Inferior parietal cortex (tissue), 1 donor: ENCODE measurements around the gene DGUOK.

ENCODE experiments used
- DNase-seq: peaks from one replicate; pipeline ENCODE4 v3.0.0-alpha.2; 2016; ENCODE audit errors: extremely low spot score

Gene DGUOK

GRCh38 chr2:73979686-73980085 is 53.0 kb downstream of the DGUOK start:
- DNase-seq, result no peak

DNA sequence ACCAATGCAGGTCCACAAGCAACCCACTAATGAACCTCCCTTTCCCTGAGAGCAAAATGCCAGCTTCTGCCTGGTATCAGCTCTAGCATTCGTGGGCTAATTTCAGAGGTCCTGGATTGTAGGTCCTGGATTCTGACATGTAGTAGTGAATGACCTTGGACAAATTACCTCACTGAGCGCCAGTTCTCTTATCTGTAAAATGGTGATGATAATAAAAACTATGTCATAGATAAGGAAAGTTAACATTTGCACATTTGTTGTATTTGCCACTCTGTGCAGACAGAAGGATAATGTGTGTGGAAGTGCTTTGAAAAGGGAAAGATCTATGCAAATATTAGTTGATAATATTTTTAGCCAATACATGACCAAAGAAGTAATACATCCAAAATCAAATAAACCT is 53.9 kb downstream of the DGUOK start:
- DNase-seq, result no peak

DNA sequence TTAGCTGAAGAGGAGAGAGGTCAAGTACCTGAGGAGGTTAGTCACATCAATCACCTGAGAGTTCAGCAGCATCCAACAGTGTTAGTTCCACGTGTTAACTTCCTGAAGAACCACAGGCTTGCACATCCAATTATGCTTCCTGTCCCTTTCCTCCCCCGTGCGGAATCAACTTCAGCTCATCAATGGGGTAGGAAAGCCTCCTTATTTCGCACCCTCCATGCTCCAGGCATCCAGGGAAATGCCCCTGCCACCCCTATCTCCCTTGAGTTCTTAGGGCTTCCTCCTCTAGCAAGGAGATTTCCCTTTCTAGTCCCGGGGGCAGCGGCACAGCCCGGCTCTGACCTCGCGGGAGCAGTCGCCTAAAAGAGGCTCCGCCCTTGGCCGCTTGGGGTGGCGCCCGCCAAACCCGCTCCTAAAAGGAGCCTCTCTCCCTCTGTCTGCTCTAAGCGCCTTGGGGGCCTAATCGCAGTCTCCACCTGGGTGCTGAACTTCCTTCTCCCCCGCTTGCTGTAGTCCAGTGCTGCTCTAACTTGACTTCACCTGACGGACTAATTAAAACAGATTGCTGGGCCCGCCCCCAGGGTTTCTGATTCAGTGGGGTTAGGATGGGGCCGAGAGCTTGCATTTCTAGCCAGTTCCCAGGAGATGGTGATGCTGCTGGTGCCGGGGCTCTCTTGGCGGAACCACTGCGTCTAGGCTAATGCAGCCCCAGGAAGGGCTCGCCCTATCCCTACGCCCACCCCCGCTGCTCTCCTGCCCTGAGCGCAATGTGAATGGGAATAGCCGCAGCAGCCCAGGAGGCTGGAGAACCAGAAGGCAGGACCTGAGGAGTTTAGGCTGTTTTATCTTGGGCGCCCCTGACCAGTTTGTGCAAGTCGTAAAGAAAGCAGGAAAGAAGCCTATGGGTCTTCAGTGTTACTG is 54.7 kb downstream of the DGUOK start:
- DNase-seq, result no peak

DNA sequence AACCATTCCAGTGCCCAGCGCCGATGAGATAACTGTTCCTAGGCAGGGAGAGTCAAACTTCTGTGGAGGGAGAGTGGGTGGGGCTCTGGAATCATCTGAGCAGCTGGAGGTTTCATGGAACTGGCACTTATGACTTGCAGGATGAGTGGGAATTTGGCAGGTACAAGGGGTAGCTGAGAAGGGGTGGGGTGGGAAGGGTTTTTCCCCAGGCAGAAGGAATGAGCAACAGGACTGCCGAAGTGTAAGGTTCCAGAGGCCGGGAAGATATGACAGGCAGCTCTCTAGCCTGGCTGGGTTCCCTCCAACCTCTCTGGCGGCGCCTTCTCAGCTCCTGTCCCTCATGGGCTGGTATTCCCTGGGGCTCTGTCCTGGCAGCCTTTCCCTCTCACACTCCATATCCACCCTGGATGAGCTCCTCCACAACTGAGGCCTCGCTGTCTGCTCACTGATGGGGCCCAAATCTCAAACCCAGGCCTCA is 55.5 kb downstream of the DGUOK start:
- peak; percentile 14 for DNase-seq

- DNase-seq, result no peak
Measured at GRCh38 chr2:73983322-73984202, 56.9 kb downstream of the DGUOK start.

DNA sequence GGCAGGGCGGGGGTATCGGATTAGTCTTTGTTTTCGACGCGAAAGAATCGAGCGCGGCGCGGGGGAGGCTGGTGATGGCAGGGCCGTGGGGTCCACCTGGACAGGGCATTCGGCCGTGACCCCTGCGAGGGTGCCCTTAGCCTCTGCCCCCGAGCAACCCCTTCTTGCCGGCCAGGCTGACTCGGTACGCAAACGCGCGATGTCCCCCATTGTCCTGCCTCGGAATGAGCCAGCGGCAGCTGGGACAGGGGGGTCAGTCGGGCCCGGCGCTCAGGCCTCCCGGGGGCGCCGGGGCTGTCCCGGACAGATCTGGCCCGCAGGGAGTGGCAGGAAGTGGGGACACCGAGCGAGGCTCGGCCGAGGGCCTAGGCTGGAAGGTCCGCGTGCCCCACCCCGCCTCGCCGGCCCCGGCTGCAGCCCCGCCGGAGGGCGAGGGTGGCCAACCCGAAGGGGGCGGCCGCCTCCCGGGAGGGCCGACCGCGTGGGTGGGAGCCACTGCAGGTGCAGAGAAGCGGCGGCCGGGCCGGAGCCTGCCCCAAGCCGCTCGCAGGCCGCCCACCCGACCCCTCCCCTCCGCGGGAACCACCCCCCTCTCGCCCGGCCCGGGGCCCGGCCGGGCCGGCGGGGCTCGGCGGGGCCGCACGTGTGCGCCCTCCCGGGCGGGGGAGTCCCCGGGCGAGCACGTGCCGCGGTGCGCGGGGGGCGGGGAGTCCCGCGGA is 57.7 kb downstream of the DGUOK start, which contains the start of gene TET3:
Gene TET3, plus strand, starts transcription at position 708 of the 719 bp plus-strand sequence. CDS start 1,494 bp downstream, outside the sequence.
- DNase-seq, result no peak

DNA sequence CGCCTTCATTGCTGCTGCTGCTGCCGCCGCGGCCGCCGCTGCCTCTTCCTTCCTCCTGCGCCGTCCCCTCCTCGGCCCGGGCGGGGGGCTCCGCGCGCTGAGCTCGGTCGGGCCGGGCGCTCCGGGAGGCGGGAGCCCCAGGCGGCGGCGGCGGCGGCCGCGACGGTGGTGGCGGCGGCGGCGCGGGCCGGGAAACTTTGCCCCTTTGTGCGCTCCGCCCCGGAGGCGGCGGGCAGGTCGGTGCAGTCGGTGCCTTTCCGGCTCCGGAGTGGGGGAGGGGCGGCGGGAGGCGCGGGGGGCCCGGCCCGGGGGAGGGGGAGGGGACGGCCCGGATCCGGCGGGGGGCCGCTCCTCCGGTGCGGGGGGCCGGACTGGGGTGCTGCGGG is 58.2 kb downstream of the DGUOK start:
- no peak for DNase-seq

- no peak for DNase-seq
Measured at GRCh38 chr2:73985308-73986084, 58.8 kb downstream of the DGUOK start.

GRCh38 chr2:73986085-73986681 is 59.5 kb downstream of the DGUOK start:
- DNase-seq, result no peak

DNA sequence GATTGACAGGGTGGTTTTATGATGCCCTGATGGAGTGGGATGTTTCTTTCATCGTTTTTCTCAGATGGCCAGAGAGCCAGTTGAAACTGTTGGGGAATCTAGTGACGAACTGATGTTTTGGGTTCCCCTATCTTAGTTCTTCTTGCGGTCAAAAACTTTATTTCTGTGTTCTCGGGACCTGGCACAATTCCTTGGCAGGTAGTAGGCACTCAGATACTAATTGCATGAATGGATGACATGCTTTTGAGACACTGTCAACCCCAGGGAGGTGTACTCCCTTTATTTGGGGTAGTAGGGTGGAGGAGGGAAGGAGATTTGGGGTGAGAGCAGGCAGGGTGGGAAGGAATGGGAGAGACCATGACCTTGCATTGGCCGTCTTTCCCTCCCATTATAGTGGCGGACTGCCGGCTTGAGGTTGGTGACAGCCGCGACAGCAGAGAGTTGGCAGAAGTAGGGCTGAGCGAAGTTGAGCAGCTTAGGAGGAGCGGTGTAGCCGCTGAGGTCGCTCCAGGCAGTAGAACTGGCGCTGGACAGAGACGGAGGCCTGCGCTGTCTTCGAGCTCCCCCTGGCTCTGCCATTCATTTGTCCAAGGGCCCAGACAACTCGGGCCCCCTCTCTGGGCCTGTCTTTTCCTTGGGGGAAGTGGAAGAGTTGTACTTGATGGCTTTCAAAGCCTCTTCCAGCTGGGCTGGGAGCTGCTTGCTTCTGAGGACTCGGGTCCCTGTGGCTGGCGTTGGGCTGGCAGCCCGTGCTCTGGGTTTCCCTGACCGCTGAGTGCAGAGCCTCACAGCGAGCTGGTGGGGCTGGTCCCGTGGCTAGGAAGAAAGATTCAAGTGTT is 60.6 kb downstream of the DGUOK start:
- DNase-seq, result no peak

GRCh38 chr2:73987948-73988700 is 61.4 kb downstream of the DGUOK start:
- no peak for DNase-seq

- no peak for DNase-seq
Measured at GRCh38 chr2:73989972-73990371, 63.3 kb downstream of the DGUOK start.

DNA sequence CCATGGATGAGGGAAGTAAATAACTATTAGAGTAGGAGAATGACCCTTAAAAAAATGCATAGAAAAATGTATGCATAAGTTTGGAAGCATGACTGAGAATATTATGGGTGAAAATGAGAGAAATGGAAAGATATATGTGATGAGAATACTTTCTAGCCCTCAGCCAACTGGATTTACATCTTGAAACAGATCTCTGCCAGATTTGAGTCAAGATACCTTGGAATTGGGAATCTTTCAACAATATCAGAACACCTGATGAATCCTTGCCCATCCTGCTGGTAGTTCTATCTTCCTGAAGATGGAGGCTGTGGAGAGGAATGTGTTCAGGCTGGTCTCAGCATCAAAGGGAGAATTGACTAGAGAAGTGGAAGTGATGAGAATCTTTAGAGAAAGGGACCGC is 63.9 kb downstream of the DGUOK start:
- DNase-seq, result no peak

DNA sequence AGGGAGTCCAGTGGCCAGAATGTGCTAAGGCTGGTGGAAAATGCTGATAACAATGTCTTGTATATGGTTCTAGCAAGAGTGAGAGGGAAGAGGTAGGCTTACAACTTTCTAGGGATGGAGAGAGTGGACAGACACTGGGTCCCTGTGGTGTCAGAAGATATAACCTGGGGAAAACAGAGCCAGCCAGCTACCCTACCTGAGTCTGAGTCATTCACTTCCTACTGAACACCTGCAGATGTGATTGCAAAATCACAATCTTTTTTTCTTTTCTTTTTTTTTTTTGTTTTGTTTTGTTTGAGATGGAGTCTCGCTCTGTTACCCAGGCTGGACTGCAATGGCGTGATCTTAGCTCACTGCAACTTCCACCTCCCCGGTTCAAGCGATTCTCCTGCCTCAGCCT is 65.4 kb downstream of the DGUOK start:
- DNase-seq, result no peak

- no peak for DNase-seq
Measured at GRCh38 chr2:73993376-73993775, 66.7 kb downstream of the DGUOK start.

- no peak for DNase-seq
Measured at GRCh38 chr2:73993778-73994177, 67.1 kb downstream of the DGUOK start.

DNA sequence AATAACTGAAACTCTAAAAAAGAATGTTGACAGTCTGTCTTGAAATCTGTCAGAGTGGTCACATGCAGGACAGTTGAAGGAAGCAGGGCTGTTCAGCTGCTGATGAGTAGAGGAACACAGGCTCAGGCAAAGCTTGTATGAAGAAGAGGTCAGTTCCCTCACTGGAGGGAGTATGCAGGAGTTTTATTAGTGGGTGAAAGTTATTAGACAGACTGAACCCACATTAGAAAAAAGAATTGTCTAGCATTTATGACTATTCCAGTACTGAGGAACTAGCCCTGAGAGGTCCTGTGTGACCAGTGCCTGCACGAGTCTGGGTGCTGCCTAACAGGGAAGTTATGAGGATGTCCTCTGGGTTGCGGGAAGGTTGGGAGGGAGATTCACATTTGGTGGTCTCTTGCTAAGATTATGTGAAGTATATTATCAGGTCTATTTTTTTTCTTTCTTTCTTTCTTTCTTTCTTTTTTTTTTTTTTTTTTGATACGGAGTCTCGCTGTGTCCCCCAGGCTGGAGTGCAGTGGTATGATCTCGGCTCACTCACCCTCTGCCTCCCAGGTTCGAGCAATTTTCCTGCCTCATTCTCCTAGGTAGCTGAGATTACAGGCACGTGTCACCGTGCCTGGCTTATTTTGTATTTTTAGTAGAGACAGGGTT is 67.6 kb downstream of the DGUOK start:
- no peak for DNase-seq

GRCh38 chr2:73995810-73996209 is 69.1 kb downstream of the DGUOK start:
- no peak for DNase-seq
